Cardiac fibroblast (primary cell): ENCODE measurements around the gene ZNF606.

Experiments
- DNase-seq, 2 donors: peaks; one replicate each; pipeline versions ENCODE4 v3.0.0 to v3.0.0-alpha.2; 2010; ENCODE audit warnings: low read depth in 2 of 2
- H3K4me3 ChIP-seq, 2 donors: replicated peaks in 1 of 2; 1 replicate in 1 of 2; 2 replicates in 1 of 2; pipeline ENCODE4 v1.5.1; 2011; ENCODE audit warnings: low read depth in 2 of 2, low read length in 2 of 2, mild to moderate bottlenecking in 2 of 2, moderate library complexity in 1 of 2
- TF ChIP-seq, protein P1 (sequence below): IDR thresholded peaks from one replicate; pipeline ENCODE4 v1.5.1; 2011; ENCODE audit warnings: low read depth, mild to moderate bottlenecking, low read length, inconsistent platforms

The ZNF606 gene

DNA sequence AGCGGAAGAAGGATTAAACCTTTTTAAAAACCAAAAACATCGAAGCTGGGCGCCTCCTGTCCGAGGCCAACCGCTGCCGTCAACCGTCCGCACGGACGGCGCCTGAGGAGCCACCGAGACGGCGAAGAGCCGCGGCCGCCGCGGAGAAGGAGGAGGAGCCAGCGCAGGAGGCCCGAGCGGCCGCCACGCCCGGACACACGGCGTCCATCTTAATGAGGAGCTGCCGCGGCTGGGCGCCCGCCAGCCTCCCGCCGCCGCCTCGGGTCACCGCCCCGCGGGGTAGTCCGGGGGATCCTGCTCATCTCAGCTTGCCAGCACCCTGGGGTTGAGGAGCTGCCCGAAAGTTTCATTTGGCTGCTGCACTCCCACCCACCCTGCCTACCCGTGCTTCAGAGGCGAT lies 41.8 kb upstream of the ZNF606 start:
- no peak for DNase-seq
- TF ChIP-seq, protein P1, sequence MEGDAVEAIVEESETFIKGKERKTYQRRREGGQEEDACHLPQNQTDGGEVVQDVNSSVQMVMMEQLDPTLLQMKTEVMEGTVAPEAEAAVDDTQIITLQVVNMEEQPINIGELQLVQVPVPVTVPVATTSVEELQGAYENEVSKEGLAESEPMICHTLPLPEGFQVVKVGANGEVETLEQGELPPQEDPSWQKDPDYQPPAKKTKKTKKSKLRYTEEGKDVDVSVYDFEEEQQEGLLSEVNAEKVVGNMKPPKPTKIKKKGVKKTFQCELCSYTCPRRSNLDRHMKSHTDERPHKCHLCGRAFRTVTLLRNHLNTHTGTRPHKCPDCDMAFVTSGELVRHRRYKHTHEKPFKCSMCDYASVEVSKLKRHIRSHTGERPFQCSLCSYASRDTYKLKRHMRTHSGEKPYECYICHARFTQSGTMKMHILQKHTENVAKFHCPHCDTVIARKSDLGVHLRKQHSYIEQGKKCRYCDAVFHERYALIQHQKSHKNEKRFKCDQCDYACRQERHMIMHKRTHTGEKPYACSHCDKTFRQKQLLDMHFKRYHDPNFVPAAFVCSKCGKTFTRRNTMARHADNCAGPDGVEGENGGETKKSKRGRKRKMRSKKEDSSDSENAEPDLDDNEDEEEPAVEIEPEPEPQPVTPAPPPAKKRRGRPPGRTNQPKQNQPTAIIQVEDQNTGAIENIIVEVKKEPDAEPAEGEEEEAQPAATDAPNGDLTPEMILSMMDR: no peak
- H3K4me3 ChIP-seq: no peak overlapping the region

DNA sequence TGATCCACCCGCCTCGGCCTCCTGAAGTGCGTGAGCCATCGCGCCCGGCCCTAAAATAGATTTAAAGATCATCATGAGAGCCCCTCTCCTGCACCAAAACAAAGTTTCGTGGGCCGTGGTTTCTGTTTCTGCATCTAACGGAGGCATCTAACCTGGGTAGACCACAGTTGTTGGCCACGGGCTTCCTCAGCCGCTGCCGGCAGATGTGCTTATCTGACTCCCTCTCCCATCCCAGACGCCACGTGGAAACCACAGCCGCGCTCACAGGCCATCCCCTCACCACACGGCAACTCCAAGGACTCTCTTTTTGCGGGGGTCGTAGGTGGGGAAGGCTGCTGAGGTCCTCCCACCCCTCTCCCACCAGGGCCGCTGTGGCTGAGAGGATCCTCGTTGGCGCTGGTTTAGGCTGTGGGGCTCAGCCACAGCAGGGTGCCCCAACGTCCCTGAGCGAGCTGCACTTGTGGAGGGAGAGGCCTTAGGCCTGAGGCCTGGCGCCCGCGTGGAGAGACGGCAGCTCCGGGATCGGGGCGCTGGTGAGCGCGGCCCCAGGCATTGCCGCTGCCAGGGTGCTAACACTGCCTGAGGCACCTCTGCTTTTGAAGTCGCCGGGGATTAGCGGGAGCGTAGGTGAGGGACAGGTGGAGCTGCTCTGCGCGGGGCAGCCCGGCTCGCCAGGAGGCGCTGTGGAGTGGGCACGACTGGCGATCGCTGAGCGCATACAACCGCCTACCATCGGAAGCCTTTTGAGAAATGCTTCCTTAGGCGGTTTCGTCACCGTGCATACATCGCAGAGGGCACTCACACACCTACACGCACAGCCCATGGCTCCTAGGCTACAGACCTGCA lies 40.1 kb upstream of the ZNF606 start:
- H3K4me3 ChIP-seq: no peak overlapping the region

DNA sequence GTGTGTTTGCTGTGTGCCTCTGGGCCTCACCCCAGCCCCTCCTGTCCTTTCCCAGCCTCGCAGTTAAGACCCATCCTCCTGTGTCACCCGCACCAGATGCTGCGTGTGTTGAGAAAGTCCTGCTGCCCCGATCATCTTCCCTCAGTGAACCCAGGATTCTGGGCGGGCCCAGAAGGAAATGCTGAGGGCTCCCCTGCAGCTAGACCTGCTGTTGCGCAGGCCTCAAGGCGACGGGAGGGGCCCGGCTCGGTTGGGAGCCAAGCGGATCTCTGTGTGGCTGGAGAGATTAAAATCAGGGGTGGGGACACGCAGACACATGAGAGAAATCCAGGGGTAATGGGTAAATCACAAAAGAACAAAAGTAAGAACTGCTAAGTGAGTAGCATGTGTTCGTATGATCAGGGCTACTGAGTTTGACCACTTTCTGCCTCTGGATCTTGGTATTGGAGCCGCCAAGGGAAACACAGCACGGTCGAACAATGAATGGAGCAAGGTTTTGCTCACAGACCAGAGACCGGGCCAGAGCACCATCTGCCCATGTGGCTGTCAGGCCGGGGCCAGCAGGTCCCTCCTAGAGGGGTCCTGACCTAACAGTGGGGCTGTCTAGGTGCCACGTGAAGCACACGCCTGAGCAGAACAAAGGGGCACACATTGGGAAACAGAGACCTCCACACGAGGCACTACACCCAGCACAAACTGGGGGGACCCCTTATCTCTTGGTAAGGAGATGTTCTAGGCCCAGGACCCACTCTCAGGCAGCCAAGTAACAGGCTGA lies 38.3 kb upstream of the ZNF606 start:
- DNase-seq: no peak
- H3K4me3 ChIP-seq: no peak overlapping the region
- TF ChIP-seq, protein P1: no peak

More for the DNA sequence above, 40.1 kb upstream of the ZNF606 start:
- no peak for DNase-seq
- TF ChIP-seq, protein P1: no peak

DNA sequence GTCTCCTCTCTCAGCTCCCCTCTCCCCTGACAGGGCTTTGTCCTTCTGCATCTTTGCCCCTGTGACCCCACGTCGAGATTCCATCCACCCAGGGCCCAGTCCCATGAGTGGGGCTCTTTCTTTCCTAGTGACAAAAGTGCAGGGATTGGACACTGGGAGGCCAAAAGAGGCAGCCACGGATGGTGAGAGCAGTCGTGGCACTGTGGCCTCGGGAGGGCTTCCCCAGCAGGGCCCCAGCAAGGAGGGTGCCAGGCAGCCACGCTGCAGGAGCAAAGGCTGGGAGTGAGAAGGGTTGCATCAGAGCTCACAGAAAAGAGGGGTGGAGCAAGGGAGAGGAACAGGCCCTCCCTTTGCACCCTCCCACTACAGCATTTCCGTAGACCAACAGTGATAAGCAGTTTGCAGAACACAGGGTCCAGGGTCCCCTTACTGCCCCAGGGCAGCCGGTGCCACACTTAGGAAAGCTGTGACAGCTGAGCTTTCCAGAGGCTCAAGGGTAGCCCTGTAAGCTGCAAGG lies 36.1 kb upstream of the ZNF606 start:
- no peak overlapping the region for H3K4me3 ChIP-seq
- TF ChIP-seq, protein P1: no peak
- DNase-seq: no peak

DNA sequence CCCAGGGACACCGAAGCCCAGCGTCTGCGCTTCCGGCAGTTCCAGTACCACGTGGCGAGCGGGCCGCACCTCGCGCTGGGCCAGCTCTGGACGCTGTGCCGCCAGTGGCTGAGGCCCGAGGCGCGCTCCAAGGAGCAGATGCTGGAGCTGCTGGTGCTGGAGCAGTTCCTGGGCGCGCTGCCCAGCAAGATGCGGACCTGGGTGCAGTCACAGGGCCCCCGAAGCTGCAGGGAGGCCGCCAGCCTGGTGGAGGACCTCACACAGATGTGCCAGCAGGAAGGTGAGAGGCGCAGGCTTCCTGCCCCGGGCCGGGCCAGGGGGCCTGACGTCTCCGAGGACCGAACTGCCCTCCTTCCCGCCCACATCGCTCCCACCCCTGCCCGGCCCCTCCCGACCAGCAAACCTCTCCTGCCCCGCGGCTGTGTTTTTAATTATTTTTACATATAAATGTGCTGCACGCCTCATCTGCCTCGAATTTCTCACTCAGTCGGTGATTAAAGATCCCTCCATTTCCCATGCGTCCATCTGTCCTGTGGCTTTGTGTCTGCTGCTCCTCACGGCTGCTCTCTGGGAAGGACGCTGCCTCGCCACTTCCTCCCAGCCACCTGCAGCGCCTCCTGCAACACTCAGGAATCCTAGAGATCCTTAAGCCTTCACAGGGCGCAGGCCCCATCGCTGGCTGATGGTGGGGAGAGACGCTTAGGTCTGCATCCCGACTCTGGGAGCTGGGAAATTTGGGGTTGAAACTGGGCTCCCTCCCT lies 35.5 kb upstream of the ZNF606 start:
- no peak overlapping the region for H3K4me3 ChIP-seq
- no peak for DNase-seq
- TF ChIP-seq, protein P1: no peak

- TF ChIP-seq, protein P1: no peak
- DNase-seq: no peak
- no peak overlapping the region for H3K4me3 ChIP-seq
Observed at GRCh38 chr19:58035863-58036262, 33.2 kb upstream of the ZNF606 start.
